Pericardium fibroblast (primary cell): Measurements from ENCODE around the gene MICAL3. TPM values are rescaled to one million over a fixed set of nuclear protein-coding genes. Genes with fewer than 3 reads are reported as not detected.

Source experiments
- total RNA-seq: library from RNA; depleted of rRNA; stranded (reverse); fragments of >200 nt; gene quantifications from 2 replicates; pipeline ENCODE4 v1.2.3, GENCODE V29; 2015

Gene MICAL3, protein sequence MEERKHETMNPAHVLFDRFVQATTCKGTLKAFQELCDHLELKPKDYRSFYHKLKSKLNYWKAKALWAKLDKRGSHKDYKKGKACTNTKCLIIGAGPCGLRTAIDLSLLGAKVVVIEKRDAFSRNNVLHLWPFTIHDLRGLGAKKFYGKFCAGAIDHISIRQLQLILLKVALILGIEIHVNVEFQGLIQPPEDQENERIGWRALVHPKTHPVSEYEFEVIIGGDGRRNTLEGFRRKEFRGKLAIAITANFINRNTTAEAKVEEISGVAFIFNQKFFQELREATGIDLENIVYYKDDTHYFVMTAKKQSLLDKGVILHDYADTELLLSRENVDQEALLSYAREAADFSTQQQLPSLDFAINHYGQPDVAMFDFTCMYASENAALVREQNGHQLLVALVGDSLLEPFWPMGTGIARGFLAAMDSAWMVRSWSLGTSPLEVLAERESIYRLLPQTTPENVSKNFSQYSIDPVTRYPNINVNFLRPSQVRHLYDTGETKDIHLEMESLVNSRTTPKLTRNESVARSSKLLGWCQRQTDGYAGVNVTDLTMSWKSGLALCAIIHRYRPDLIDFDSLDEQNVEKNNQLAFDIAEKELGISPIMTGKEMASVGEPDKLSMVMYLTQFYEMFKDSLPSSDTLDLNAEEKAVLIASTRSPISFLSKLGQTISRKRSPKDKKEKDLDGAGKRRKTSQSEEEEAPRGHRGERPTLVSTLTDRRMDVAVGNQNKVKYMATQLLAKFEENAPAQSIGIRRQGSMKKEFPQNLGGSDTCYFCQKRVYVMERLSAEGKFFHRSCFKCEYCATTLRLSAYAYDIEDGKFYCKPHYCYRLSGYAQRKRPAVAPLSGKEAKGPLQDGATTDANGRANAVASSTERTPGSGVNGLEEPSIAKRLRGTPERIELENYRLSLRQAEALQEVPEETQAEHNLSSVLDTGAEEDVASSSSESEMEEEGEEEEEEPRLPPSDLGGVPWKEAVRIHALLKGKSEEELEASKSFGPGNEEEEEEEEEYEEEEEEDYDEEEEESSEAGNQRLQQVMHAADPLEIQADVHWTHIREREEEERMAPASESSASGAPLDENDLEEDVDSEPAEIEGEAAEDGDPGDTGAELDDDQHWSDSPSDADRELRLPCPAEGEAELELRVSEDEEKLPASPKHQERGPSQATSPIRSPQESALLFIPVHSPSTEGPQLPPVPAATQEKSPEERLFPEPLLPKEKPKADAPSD (N-terminal part only)
- 7.7 and 19.6 TPM in 2 replicates for total RNA-seq

GRCh38 chr22:18024276-18024939, at the start of gene MICAL3:
Gene MICAL3, minus strand, starts transcription at chr22:18024561. Its CDS starts 117,749 bp downstream, at chr22:17906812.

DNA sequence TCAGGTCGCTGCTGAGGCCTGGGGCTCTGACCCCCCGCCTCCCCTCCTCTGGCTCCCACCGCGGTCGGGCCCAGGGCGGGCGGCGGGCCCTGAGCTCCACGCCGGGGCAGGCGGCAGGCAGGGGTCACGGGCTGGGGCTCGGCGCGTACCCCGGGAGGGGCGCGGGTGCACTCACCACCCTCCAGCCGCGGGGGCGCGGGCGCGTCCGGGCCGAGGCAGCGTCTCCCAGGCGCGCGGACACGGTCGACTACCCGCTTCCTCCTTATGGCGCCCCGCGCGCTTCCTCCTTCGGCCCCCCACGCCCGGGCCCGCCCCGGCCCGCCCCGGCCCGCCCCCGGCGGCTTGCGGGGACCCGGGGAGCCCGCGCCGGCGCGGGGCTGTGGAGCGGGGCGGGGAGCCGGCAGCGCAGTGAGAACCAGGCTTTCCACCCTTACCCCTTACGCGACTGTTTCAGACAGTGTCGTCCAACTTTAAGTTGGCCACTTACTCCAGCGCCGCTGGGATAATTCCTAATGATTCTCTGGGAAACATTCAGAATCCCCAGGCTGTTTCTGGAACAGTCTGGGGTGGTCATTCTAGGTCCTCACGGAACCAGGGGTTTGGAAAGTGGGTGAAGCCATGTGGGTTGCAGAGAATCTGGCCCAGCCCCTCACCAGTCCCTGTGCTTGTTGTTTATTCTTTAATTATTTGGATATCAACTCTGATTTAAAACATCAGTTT, 250.0 kb downstream of the MICAL3 start, which contains the start of gene BID:
BID (minus strand) TSS at position 264 of the 720 bp plus-strand sequence. CDS start 24,353 bp downstream, outside the sequence.

Other genes starting within 250 kb of the MICAL3 start
- 13.0 and 16.1 TPM in 2 replicates for gene PEX26, start 53.4 kb upstream of the MICAL3 start, total RNA-seq
- gene TUBA8, start 86.2 kb upstream of the MICAL3 start, total RNA-seq, result 0.12 and 0.77 TPM in 2 replicates
- gene USP18, start 125.6 kb upstream of the MICAL3 start, total RNA-seq, result 0.94 and 1.2 TPM in 2 replicates